Amygdala (tissue), 56 donors: ENCODE measurements around the gene RUFY1.
A peak's percentile ranks its signal among the peaks of the same experiment; 100 is the strongest.
"Not testable (repeated sequence)": the region's sequence is repeated elsewhere in the genome, so short reads cannot be mapped to it uniquely, and the experiment has no call there.

Experiments
- DNase-seq, 56 donors: peaks; one replicate each; lab custom pipeline; 2025; lab: John Stamatoyannopoulos, UW

Gene RUFY1

DNA sequence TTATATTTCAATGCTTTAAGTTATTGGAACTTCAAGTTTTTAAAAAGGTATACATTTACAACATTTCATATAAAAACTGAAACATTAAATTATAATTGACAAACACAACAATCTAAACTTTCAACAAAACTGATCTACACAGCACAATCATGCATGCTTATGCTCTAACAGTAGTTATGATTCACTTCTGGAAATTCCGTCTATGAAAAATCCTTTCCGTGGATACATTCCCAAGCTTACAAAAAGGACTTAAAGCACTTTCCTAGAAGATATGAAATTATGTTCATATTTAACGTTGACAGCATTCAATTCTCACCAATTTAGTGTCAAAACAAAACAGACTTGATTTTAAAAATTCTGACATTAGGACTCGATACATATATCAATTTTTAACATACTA lies 69.4 kb downstream of the RUFY1 start:
- DNase-seq: no peak

GRCh38 chr5:179620293-179620692 lies 69.9 kb downstream of the RUFY1 start:
- DNase-seq: no peak

- no peak for DNase-seq
These were observed 70.5 kb downstream of the RUFY1 start for GRCh38 chr5:179620703-179621350.

GRCh38 chr5:179621551-179622214 lies 71.3 kb downstream of the RUFY1 start:
- no peak for DNase-seq

DNA sequence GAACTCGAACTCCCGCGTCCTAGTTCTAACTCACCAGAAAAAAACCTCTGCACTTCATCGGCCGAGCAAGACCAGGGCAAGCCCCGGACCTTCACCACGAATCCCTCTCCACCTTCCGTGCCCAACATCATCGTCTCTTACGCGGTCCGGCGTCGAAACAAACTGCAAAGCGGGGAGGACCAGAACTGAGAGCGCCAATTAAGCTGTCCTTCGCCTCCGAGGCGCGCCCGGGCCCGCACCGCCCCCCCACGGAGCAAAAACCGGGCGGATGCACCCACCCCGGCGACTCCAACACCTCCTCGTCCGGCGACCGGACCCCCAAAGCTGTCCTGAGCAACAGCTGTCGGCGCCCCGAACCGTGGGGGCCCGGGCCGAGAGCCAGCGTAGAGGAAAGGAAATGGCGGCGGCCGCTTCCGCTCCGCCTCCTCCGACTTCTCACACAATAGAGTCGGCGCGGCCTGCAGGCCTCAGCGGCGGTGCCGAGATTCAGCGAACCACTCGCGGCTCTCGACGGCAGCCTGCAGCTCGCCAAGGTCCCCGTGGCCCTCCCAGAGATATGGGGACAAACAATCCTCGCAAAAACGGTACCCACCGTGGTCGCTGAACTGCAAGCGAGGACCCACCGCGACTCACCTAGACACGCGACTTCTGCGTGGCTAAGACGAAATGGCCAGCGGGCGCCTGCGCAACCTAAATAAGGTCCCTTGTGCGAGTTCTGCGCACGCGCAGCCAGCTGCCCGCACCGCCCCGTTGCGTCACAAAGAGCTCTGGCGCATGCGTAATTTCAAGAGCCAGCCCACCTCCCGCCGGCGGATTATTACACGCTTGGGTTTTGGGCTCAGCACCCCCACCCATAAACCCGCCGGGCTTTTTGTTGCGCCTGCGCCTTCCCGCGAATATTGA lies 72.9 kb downstream of the RUFY1 start, which contains the start of gene HNRNPH1:
Gene HNRNPH1 (minus strand): TSS at position 669 of the 903 bp plus-strand sequence. CDS start 538 bp downstream, at position 131.
- peak; percentile 83 to 99 (median 96) for DNase-seq

- peak in 16 of 56 donors; percentile 22 to 67 (median 52) for DNase-seq
These were observed 73.8 kb downstream of the RUFY1 start for GRCh38 chr5:179623906-179624741.

DNA sequence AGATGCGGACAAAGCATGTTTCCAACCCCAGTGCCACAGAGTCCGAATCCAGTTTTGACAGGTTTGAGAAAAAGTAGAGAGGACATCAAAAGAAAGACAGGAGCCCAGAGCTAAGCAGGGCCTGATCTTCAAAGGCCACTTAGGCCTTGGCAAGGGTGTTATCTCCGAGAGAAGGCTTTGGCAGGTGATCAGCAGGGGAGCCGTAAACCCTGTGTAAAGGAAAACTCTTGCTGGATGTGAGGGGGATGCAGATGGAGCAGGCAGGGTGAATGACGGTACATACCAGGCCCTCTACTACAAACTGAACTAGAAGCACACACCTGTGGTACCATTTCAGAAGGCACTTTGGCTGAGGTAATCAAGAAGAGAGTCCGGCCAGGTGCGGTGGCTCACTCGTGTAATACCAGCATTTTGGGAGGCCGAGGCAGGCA lies 74.5 kb downstream of the RUFY1 start:
- DNase-seq: no peak

GRCh38 chr5:179633501-179634369 lies 83.4 kb downstream of the RUFY1 start:
- DNase-seq: not testable (repeated sequence)

DNA sequence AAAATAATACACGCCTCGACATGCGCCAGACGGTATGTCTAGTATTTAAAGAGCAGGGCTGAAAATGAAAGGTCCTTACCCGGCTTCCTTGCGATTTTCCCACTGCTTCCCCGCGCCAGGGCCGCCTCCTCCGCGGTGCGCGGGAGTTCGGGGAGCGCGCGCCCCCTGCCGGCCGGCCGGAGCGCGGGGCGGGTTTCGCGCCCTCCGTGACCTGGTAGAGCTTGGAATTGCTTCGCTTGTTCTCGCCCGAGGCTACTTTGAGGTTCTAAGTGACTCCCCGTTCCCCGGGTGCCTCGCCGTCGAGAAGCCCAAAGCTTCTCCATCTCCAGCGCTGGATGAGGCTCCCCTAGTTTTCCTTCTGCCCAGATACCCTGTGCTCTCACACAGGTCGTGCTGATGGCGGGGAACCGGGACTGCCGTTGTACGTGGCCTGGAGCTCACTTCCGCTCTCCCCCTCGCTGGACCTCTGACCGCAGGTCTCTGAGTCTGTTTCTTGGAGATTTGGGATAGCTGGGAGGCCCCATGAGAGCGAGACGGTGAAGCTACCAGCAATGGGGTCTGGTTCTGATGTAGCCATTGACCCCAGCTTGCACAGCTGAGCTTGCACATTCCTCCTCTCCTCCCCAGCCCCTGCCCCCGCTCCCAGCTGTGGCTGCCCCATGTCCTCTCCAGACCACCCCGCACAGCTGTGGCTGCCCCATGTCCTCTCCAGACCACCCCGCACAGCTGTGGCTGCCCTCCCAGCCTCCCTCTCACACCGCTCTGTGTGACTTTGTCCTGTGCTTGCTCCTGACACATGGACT lies 84.2 kb downstream of the RUFY1 start:
- DNase-seq: not testable (repeated sequence)

DNA sequence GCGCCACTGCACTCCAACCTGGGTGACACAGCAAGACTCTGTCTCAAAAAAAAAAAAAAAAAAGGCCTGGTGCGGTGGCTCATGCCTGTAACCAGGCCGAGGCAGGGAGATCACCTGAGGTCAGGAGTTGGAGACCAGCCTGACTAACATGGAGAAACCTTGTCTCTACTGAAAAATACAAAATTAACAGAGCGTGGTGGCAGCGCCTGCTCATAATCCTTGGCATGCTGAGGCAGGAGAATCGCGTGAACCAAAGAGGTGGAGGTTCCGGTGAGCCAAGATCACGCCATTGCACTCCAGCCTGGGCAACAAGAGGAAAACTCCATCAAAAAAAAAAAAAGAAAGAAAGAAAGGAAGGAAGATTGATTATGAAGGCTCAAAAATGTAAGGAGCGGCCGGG lies 88.9 kb downstream of the RUFY1 start:
- not testable (repeated sequence) for DNase-seq

- DNase-seq: not testable (repeated sequence)
These were observed 91.4 kb downstream of the RUFY1 start for GRCh38 chr5:179641745-179642144.

- not testable (repeated sequence) for DNase-seq
These were observed 92.3 kb downstream of the RUFY1 start for GRCh38 chr5:179642626-179643025.

GRCh38 chr5:179643141-179643920 lies 93.0 kb downstream of the RUFY1 start:
- not testable (repeated sequence) for DNase-seq

DNA sequence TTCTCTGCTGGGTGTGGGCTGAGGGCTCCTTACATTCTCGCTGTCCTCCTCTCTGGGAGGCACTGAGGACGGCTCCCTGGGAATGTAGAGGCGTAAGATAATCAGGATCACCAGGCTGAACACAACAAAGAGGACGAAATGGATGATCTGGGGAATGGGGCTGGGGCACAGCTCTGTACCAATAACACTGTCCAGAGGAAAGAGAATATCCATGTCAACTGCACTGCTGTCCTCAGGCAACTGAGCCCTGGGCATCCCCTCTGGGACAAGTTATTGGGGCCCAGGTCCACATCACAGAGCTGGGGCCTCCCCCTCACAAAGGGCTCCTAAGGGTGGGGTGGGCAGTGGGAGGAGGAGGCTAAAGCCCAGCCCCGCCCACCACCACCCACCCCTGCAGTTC lies 94.4 kb downstream of the RUFY1 start:
- not testable (repeated sequence) for DNase-seq

DNA sequence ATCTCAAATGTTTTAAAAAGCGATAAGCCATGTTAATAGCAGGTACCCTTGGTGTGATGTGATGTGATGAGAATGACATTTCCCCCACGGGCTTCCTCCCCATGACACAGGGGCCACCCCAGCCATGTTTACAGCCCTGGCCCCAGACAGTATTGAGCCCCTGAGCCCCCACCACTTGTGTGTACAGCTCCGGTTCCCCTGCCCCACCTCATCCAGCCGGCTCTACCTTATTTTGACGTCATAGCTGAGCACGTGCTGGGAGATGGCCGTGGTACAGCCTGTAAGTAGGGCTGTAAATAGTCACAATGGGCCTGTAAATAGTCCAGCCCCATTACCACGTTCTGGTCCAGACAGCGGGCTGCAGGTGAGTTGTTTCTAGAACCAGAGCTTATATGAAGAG lies 98.1 kb downstream of the RUFY1 start:
- no peak for DNase-seq

DNA sequence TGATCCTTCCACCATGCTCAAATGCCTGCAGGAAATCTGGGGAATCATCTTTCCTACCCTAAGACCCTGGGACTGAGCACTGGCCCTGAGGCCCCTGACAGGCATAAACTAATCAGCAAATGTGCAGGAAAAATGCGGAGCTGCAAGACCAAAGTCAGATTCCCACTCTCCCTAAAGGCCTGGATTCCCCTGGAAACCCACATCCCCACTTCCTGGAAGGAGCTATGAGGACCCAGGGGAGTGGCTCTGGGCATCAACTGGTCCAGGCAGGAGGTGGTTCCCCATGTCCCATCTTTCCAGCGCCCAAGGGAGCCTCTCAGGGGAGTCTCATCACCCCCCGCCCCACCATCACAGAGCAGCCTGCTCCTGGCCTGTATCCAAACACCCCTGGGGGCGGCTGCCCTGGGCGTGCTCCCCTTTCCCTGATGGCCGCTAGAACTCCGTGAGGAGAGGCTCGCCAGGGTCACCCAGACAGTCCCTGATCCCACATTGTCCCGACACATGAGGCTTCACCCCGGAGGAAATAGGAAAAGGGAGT lies 98.9 kb downstream of the RUFY1 start:
- DNase-seq: not testable (repeated sequence)

- DNase-seq: not testable (repeated sequence)
These were observed 99.9 kb downstream of the RUFY1 start for GRCh38 chr5:179650245-179650644.
